IMR-90 (cell line): ENCODE results near the gene MRAP. TPM values are rescaled to one million over a fixed set of nuclear protein-coding genes. Genes with fewer than 3 reads are reported as not detected.

Experiments
- ATAC-seq: fragments of 200-7000 bp; cut with Tn5 transposase; 2 replicates; pipeline ENCODE4 v1.9.1; 2020; ENCODE audit warnings: low read depth, mild to moderate bottlenecking, moderate library complexity
- BruUV-seq: library from RNA; stranded (reverse); fragments of 400-500 nt; replicated peaks from 2 replicates; lab custom pipeline; 2021; lab: Mats Ljungman, UMichigan
- CTCF ChIA-PET: fragments of 300-600 bp; formaldehyde crosslinking; extraction: SDS; loops from one replicate; lab custom pipeline; 2021; ENCODE audit warnings: antibody characterized with exemption; lab: Yijun Ruan, JAX
- POLR2A ChIA-PET: fragments of 300-600 bp; sonication (Branson Sonifier 250); formaldehyde crosslinking; loops from one replicate; lab custom pipeline; 2022; ENCODE audit warnings: antibody characterized with exemption; ENCODE audit not compliant: unreplicated experiment; lab: Charles Lee
- DNase-seq: peaks from one replicate; pipeline ENCODE4 v3.0.0; 2013
- H2AFZ ChIP-seq: replicated peaks from 2 replicates; pipeline ENCODE3; 2013; ENCODE audit warnings: low read length, mild to moderate bottlenecking; ENCODE audit not compliant: poor library complexity
- H2AK5ac ChIP-seq: 2 replicates; pipeline ENCODE4 v1.6.1; 2013; ENCODE audit warnings: low read depth, low read length, inconsistent platforms
- H2AK9ac ChIP-seq: replicated peaks from 2 replicates; pipeline ENCODE3; 2013; ENCODE audit warnings: mild to moderate bottlenecking, low read depth, low read length, moderate library complexity; ENCODE audit not compliant: poor library complexity
- H2BK120ac ChIP-seq: 2 replicates; pipeline ENCODE4 v1.6.1; 2013; ENCODE audit warnings: low read depth, low read length, inconsistent platforms
- H2BK15ac ChIP-seq: 3 replicates; pipeline ENCODE4 v1.6.1; 2013; ENCODE audit warnings: low read depth, low read length, inconsistent platforms
- H2BK20ac ChIP-seq: 2 replicates; pipeline ENCODE4 v1.6.1; 2013; ENCODE audit warnings: low read depth, mild to moderate bottlenecking, inconsistent platforms, low read length, moderate library complexity
- H2BK5ac ChIP-seq: 2 replicates; pipeline ENCODE4 v1.6.1; 2013; ENCODE audit warnings: mild to moderate bottlenecking, low read depth, low read length, inconsistent platforms; ENCODE audit not compliant: poor library complexity, severe bottlenecking
- H3K14ac ChIP-seq: replicated peaks from 2 replicates; pipeline ENCODE4 v1.6.1; 2013; ENCODE audit warnings: low read depth, low read length, inconsistent platforms
- H3K18ac ChIP-seq: 2 replicates; pipeline ENCODE4 v1.6.1; 2013; ENCODE audit warnings: low read depth, low read length, control low read depth
- H3K23ac ChIP-seq: 2 replicates; pipeline ENCODE4 v1.6.1; 2013; ENCODE audit warnings: low read depth, low read length, inconsistent platforms
- H3K27ac ChIP-seq: 2 replicates; pipeline ENCODE4 v1.5.1; 2013; ENCODE audit warnings: mild to moderate bottlenecking, control low read depth, low read length; ENCODE audit not compliant: insufficient read depth
- H3K27me3 ChIP-seq: 2 replicates; pipeline ENCODE4 v1.6.1; 2013; ENCODE audit warnings: low read length; ENCODE audit not compliant: control insufficient read depth, insufficient read depth
- H3K36me3 ChIP-seq: 2 replicates; pipeline ENCODE4 v1.6.1; 2013; ENCODE audit warnings: low read length, mixed read lengths; ENCODE audit not compliant: control insufficient read depth, insufficient read depth
- H3K4ac ChIP-seq: 2 replicates; pipeline ENCODE4 v1.6.1; 2013; ENCODE audit warnings: low read depth, low read length, inconsistent platforms
- H3K4me1 ChIP-seq: 2 replicates; pipeline ENCODE4 v1.6.1; 2013; ENCODE audit warnings: low read length, mixed read lengths; ENCODE audit not compliant: control insufficient read depth, insufficient read depth
- H3K4me2 ChIP-seq: 2 replicates; pipeline ENCODE4 v1.6.1; 2013; ENCODE audit warnings: low read depth, mild to moderate bottlenecking, control low read depth, low read length, moderate library complexity
- H3K4me3 ChIP-seq: 2 replicates; pipeline ENCODE4 v1.5.1; 2013; ENCODE audit warnings: low read depth, mild to moderate bottlenecking, control low read depth, low read length, moderate library complexity; ENCODE audit not compliant: insufficient read depth
- H3K56ac ChIP-seq: 2 replicates; pipeline ENCODE4 v1.6.1; 2013; ENCODE audit warnings: low read length, inconsistent platforms; ENCODE audit not compliant: insufficient read depth; ENCODE audit errors: extremely low read depth
- H3K79me1 ChIP-seq, 2 experiments: 2 replicates each; pipeline ENCODE4 v1.6.1; 2013; ENCODE audit warnings: low read length in 2 of 2, inconsistent platforms in 1 of 2, low read depth in 1 of 2
- H3K9ac ChIP-seq: 2 replicates; pipeline ENCODE4 v1.6.1; 2013; ENCODE audit warnings: low read depth, low read length, control low read depth
- H3K9me1 ChIP-seq: 2 replicates; pipeline ENCODE4 v1.6.1; 2013; ENCODE audit warnings: low read length, inconsistent platforms; ENCODE audit not compliant: insufficient read depth
- H3K9me3 ChIP-seq: 2 replicates; pipeline ENCODE4 v1.6.1; 2013; ENCODE audit warnings: low read length; ENCODE audit not compliant: control insufficient read depth, insufficient read depth
- H4K20me1 ChIP-seq: 2 replicates; pipeline ENCODE4 v1.6.1; 2013; ENCODE audit warnings: low read length, inconsistent platforms; ENCODE audit not compliant: insufficient read depth
- H4K5ac ChIP-seq: 2 replicates; pipeline ENCODE4 v1.6.1; 2013; ENCODE audit warnings: mild to moderate bottlenecking, low read depth, low read length, control low read depth
- H4K8ac ChIP-seq, 2 experiments: 2 replicates each; pipeline ENCODE4 v1.6.1; 2013; ENCODE audit warnings: low read depth in 2 of 2, low read length in 2 of 2, control low read depth in 1 of 2, inconsistent platforms in 1 of 2
- H4K91ac ChIP-seq: 2 replicates; pipeline ENCODE4 v1.6.1; 2013; ENCODE audit warnings: low read depth, low read length, inconsistent platforms; ENCODE audit not compliant: insufficient read depth
- BHLHE40 ChIP-seq: fragments of 150-350 bp; IDR thresholded peaks from 2 replicates; pipeline ENCODE4 v1.6.1; 2016; ENCODE audit warnings: mild to moderate bottlenecking, low read depth, low read length
- CEBPB ChIP-seq: IDR thresholded peaks from 2 replicates; pipeline ENCODE4 v1.6.1; 2012; ENCODE audit warnings: low read depth, low read length, improper control_type of control experiment
- CHD1 ChIP-seq: IDR thresholded peaks from 2 replicates; pipeline ENCODE4 v1.6.1; 2012; ENCODE audit warnings: low read depth, low read length, improper control_type of control experiment
- CTCF ChIP-seq: conservative IDR thresholded peaks from 2 replicates; pipeline ENCODE4 v1.5.1; 2012; ENCODE audit warnings: mild to moderate bottlenecking, low read depth, low read length, improper control_type of control experiment
- ELK1 ChIP-seq: fragments of 150-350 bp; IDR thresholded peaks from 2 replicates; pipeline ENCODE4 v1.6.1; 2016; ENCODE audit warnings: low read depth, mild to moderate bottlenecking, low read length, moderate library complexity, borderline replicate concordance
- FOS ChIP-seq: fragments of 150-350 bp; IDR thresholded peaks from 2 replicates; pipeline ENCODE4 v1.6.1; 2016; ENCODE audit warnings: low read depth, low read length
- MAFK ChIP-seq: IDR thresholded peaks from 2 replicates; pipeline ENCODE4 v1.6.1; 2012; ENCODE audit warnings: low read depth, low read length, improper control_type of control experiment
- MAZ ChIP-seq: IDR thresholded peaks from 2 replicates; pipeline ENCODE4 v1.6.1; 2012; ENCODE audit warnings: low read depth, mild to moderate bottlenecking, low read length, improper control_type of control experiment, moderate library complexity, borderline replicate concordance
- MXI1 ChIP-seq: IDR thresholded peaks from 2 replicates; pipeline ENCODE4 v1.6.1; 2012; ENCODE audit warnings: low read depth, mild to moderate bottlenecking, low read length, moderate library complexity, borderline replicate concordance
- NFE2L2 ChIP-seq: fragments of 150-350 bp; IDR thresholded peaks from 2 replicates; pipeline ENCODE4 v1.6.1; 2016; ENCODE audit warnings: low read depth, mild to moderate bottlenecking, low read length
- POLR2A ChIP-seq: IDR thresholded peaks from 2 replicates; pipeline ENCODE4 v1.6.1; 2012; ENCODE audit warnings: mild to moderate bottlenecking, low read depth, low read length
- RAD21 ChIP-seq: IDR thresholded peaks from 2 replicates; pipeline ENCODE4 v1.6.1; 2012; ENCODE audit warnings: low read length, improper control_type of control experiment
- RCOR1 ChIP-seq: IDR thresholded peaks from 2 replicates; pipeline ENCODE4 v1.6.1; 2012; ENCODE audit warnings: mild to moderate bottlenecking, low read length, improper control_type of control experiment; ENCODE audit not compliant: insufficient replicate concordance
- RFX5 ChIP-seq: IDR thresholded peaks from 2 replicates; pipeline ENCODE4 v1.8.0; 2012; ENCODE audit warnings: low read depth, mild to moderate bottlenecking, low read length, moderate library complexity
- SMC3 ChIP-seq: fragments of 150-350 bp; IDR thresholded peaks from 2 replicates; pipeline ENCODE4 v1.6.1; 2016; ENCODE audit warnings: low read depth, mild to moderate bottlenecking, antibody characterized with exemption, low read length, moderate library complexity
- USF2 ChIP-seq: fragments of 150-350 bp; IDR thresholded peaks from 2 replicates; pipeline ENCODE4 v1.6.1; 2017; ENCODE audit warnings: mild to moderate bottlenecking, antibody characterized with exemption, low read length, low read depth
- WGBS, 2 experiments: methylation state at CpG; one replicate each; pipeline versions ENCODE4 v1.1.5 to v1.1.7; 2013; ENCODE audit warnings: missing lambda C conversion rate in 2 of 2; ENCODE audit not compliant: insufficient read length in 1 of 2; ENCODE audit errors: extremely low coverage in 2 of 2; 5-methylcytosine and 5-hydroxymethylcytosine counted together
- dilution Hi-C: fragments of 300-500 bp; cut with HindIII; formaldehyde crosslinking; loops from one replicate; pipeline ENCODE4 v1.14.3; 2018; ENCODE audit warnings: low sequenced_read_pairs; ENCODE audit not compliant: unreplicated experiment
- in situ Hi-C: fragments of 300-500 bp; cut with MboI; formaldehyde crosslinking; loops from 3 replicates; pipeline ENCODE4 v1.14.3; 2019; ENCODE audit warnings: low sequenced_read_pairs, inconsistent platforms, mixed read lengths
- intact Hi-C: fragments of 100-400 bp; cut with micrococcal nuclease; formaldehyde crosslinking; loops from 2 replicates; pipeline ENCODE4 v1.10.0; 2022
- polyA plus RNA-seq, 3 experiments: library from polyadenylated mRNA; depleted of rRNA; stranded (reverse); fragments of >200 nt; gene quantifications; 2 replicates each; pipeline ENCODE4 v1.2.3, GENCODE V29; 2012; ENCODE audit warnings: low replicate concordance in 1 of 3
- total RNA-seq: library from RNA; depleted of rRNA; stranded (reverse); fragments of >200 nt; gene quantifications from 2 replicates; pipeline ENCODE4 v1.2.3, GENCODE V29; 2012

Gene MRAP
- total and polyA plus RNA-seq, 2 of the 4 experiments (the other 2 are of a cell fraction) = not detected

- WGBS, 2 experiments = no CpG with 5 or more reads among the region's 10 CpGs
- Histone ChIP-seq H3K4me2 (peak overlapping the region; percentile 64), H2AFZ (peak overlapping the region; percentile 93), H3K9me1 (peaks cover 6% of the 10 kb centered on the region; the same call in 1 of the 2 replicates), H2AK9ac (peak overlapping the region; percentile 83), H3K4me1 (peaks cover 5% of the 10 kb centered on the region), H2BK15ac (no peak overlapping the region), H4K8ac (peak overlapping the region; percentile 49 to 93), H3K4ac (peak overlapping the region; percentile 71), H2BK120ac (peak overlapping the region; percentile 4; the same call in 1 of the 2 replicates), H4K5ac (peak overlapping the region; percentile 72), H3K36me3 (peaks cover 1% of the 10 kb centered on the region; the same call in 1 of the 2 replicates), H3K9me3 (no peaks in the 10 kb centered on the region), H3K27me3 (no peaks in the 10 kb centered on the region), H3K79me1 (peaks cover 15 to 19% of the 10 kb centered on the region in 2 experiments), H3K56ac (peak overlapping the region; percentile 50; the same call in 1 of the 2 replicates), H3K9ac (peak overlapping the region; percentile 66), H3K4me3 (peak overlapping the region; percentile 53), H3K27ac (peak overlapping the region; percentile 20), H3K23ac (peak overlapping the region; percentile 45), H3K18ac (no peak overlapping the region), H4K20me1 (no peaks in the 10 kb centered on the region), H2AK5ac (no peak overlapping the region), H3K14ac (peak overlapping the region; percentile 45), H4K91ac (peak overlapping the region; percentile 29), H2BK20ac (no peak overlapping the region), H2BK5ac (peak overlapping the region; percentile 16)
- DNase-seq (no peak), ATAC-seq (no peak)
- POLR2A ChIA-PET = no interaction called here
- no TSS peak for BruUV-seq
- intact Hi-C loops (no loop called here), dilution Hi-C loops (no loop called here), in situ Hi-C loops (no loop called here)
- CTCF ChIA-PET = interaction anchor here (0.6 to 1.2 kb wide), 3 partner anchors 85 to 943 kb away, joined by 3 to 4 read pairs (median 4); no protein-coding TSS in a partner anchor
- TF ChIP-seq BHLHE40 (no peak), FOS (no peak), CTCF (no peak), RFX5 (no peak), CHD1 (no peak), MXI1 (no peak), USF2 (no peak), MAZ (no peak), MAFK (no peak), RCOR1 (no peak), ELK1 (no peak), CEBPB (no peak), POLR2A (no peak; the same call in 1 of the 2 replicates), NFE2L2 (no peak), SMC3 (no peak), RAD21 (no peak)
These were observed 19.3 kb upstream of the MRAP start for GRCh38 chr21:32279377-32279680.
